Ishikawa (cell line): ENCODE data around the gene LRRC55.

Experiments used
- CEBPB ChIP-seq: IDR thresholded peaks from 2 replicates; pipeline ENCODE4 v1.6.1; 2012
- CREB1 ChIP-seq: IDR thresholded peaks from 2 replicates; pipeline ENCODE4 v1.6.1; 2012; ENCODE audit warnings: low read depth
- EGR1 ChIP-seq: IDR thresholded peaks from 2 replicates; pipeline ENCODE4 v1.6.1; 2012
- EP300 ChIP-seq: IDR thresholded peaks from 2 replicates; pipeline ENCODE4 v1.6.1; 2012; ENCODE audit warnings: borderline replicate concordance
- FOXM1 ChIP-seq: IDR thresholded peaks from 2 replicates; pipeline ENCODE4 v1.6.1; 2012; ENCODE audit warnings: low read depth, borderline replicate concordance
- MAX ChIP-seq: IDR thresholded peaks from 2 replicates; pipeline ENCODE4 v1.6.1; 2012
- NFIC ChIP-seq: IDR thresholded peaks from 2 replicates; pipeline ENCODE4 v1.6.1; 2012
- RAD21 ChIP-seq: IDR thresholded peaks from 2 replicates; pipeline ENCODE4 v1.6.1; 2012; ENCODE audit warnings: low read depth
- REST ChIP-seq: IDR thresholded peaks from 2 replicates; pipeline ENCODE4 v1.6.1; 2012; ENCODE audit warnings: low read depth, mild to moderate bottlenecking
- TAF1 ChIP-seq: IDR thresholded peaks from 2 replicates; pipeline ENCODE4 v1.6.1; 2012; ENCODE audit warnings: low read depth, mild to moderate bottlenecking
- TCF12 ChIP-seq: IDR thresholded peaks from 2 replicates; pipeline ENCODE4 v1.6.1; 2012; ENCODE audit warnings: low read depth
- TEAD4 ChIP-seq: IDR thresholded peaks from 2 replicates; pipeline ENCODE4 v1.6.1; 2012
- USF1 ChIP-seq: IDR thresholded peaks from 2 replicates; pipeline ENCODE4 v1.6.1; 2012
- YY1 ChIP-seq: IDR thresholded peaks from 2 replicates; pipeline ENCODE4 v1.6.1; 2012; ENCODE audit warnings: low read depth
- ZBTB7A ChIP-seq: IDR thresholded peaks from 2 replicates; pipeline ENCODE4 v1.6.1; 2012; ENCODE audit warnings: low read depth

Gene LRRC55

GRCh38 chr11:57199330-57199729 lies 17.6 kb downstream of the LRRC55 start:
- no peak for TF ChIP-seq USF1
- no peak for TF ChIP-seq FOXM1

GRCh38 chr11:57200917-57201316 lies 19.2 kb downstream of the LRRC55 start:
- TF ChIP-seq EGR1 (no peak), CEBPB (no peak), RAD21 (no peak), TCF12 (no peak), YY1 (no peak), REST (no peak), FOXM1 (no peak)

GRCh38 chr11:57202281-57202680 lies 20.5 kb downstream of the LRRC55 start:
- no peak for TF ChIP-seq TCF12
- TF ChIP-seq REST = no peak
- TF ChIP-seq USF1 = no peak
- no peak for TF ChIP-seq YY1
- TF ChIP-seq ZBTB7A = no peak
- no peak for TF ChIP-seq CREB1
- no peak for TF ChIP-seq NFIC
- TF ChIP-seq TEAD4 = no peak
- TF ChIP-seq TAF1 = no peak
- TF ChIP-seq FOXM1 = no peak
- TF ChIP-seq MAX = no peak
- no peak for TF ChIP-seq RAD21
- TF ChIP-seq EGR1 = no peak

- TF ChIP-seq REST (no peak), EP300 (no peak), EGR1 (no peak), CEBPB (no peak), YY1 (no peak), NFIC (no peak), USF1 (no peak), FOXM1 (no peak), ZBTB7A (no peak), TCF12 (no peak), RAD21 (no peak), MAX (no peak)
Measured at GRCh38 chr11:57203359-57203758, 21.6 kb downstream of the LRRC55 start.

- no peak for TF ChIP-seq EGR1
- no peak for TF ChIP-seq CREB1
- TF ChIP-seq RAD21 = no peak
- no peak for TF ChIP-seq MAX
- TF ChIP-seq NFIC = no peak
Measured at GRCh38 chr11:57203882-57204480, 22.2 kb downstream of the LRRC55 start.
